Hepatocyte (in vitro differentiated cells): ENCODE measurements around the gene MPP3.

Source experiments
- CTCF ChIP-seq: fragments of 200-600 bp; sonication (generic); IDR thresholded peaks from 2 replicates; pipeline ENCODE4 v1.5.1; 2016; ENCODE audit warnings: antibody characterized with exemption, mild to moderate bottlenecking; ENCODE audit not compliant: poor library complexity
- EZH2 ChIP-seq: fragments of 200-600 bp; sonication (generic); IDR thresholded peaks from 2 replicates; pipeline ENCODE4 v1.6.1; 2016; ENCODE audit warnings: antibody characterized with exemption, mild to moderate bottlenecking, borderline replicate concordance

- TF ChIP-seq CTCF (no peak), EZH2 (no peak)
These were observed 58.4 kb downstream of the MPP3 start for GRCh38 chr17:43774304-43775250.
